GM18858 (cell line): ENCODE data around the gene EYA2.

Experiments used
- ATAC-seq: cut with Tn5 transposase; IDR thresholded peaks from one replicate; pipeline ENCODE4 v1.9.1; 2021; ENCODE audit not compliant: unreplicated experiment

The EYA2 gene

GRCh38 chr20:46977204-46977603 is 82.6 kb downstream of the EYA2 start:
- ATAC-seq = no peak

GRCh38 chr20:46977909-46978588 is 83.4 kb downstream of the EYA2 start:
- no peak for ATAC-seq

- no peak for ATAC-seq
Measured at GRCh38 chr20:46978951-46979491, 84.4 kb downstream of the EYA2 start.

- ATAC-seq = no peak
Measured at GRCh38 chr20:46979603-46980241, 85.1 kb downstream of the EYA2 start.

GRCh38 chr20:46981184-46981583 is 86.5 kb downstream of the EYA2 start:
- ATAC-seq = no peak

- no peak for ATAC-seq
Measured at GRCh38 chr20:46983466-46983865, 88.8 kb downstream of the EYA2 start.

GRCh38 chr20:46984405-46984804 is 89.8 kb downstream of the EYA2 start:
- no peak for ATAC-seq

GRCh38 chr20:46985250-46985649 is 90.6 kb downstream of the EYA2 start:
- ATAC-seq = no peak

- no peak for ATAC-seq
Measured at GRCh38 chr20:46985671-46986070, 91.0 kb downstream of the EYA2 start.

GRCh38 chr20:46987001-46987400 is 92.4 kb downstream of the EYA2 start:
- ATAC-seq = no peak

GRCh38 chr20:46990017-46990595 is 95.5 kb downstream of the EYA2 start:
- no peak for ATAC-seq

GRCh38 chr20:46990596-46991104 is 96.0 kb downstream of the EYA2 start:
- ATAC-seq = no peak

- ATAC-seq = no peak
Measured at GRCh38 chr20:46991168-46991567, 96.5 kb downstream of the EYA2 start.

GRCh38 chr20:46991880-46992639 is 97.4 kb downstream of the EYA2 start:
- no peak for ATAC-seq

- ATAC-seq = no peak
Measured at GRCh38 chr20:46992640-46993035, 98.0 kb downstream of the EYA2 start.

GRCh38 chr20:46993465-46994095 is 98.9 kb downstream of the EYA2 start:
- no peak for ATAC-seq

GRCh38 chr20:46994341-46994740 is 99.7 kb downstream of the EYA2 start:
- ATAC-seq = peak; percentile 88

- no peak for ATAC-seq
Measured at GRCh38 chr20:46995561-46996142, 101.0 kb downstream of the EYA2 start.

- no peak for ATAC-seq
Measured at GRCh38 chr20:46997187-46997586, 102.5 kb downstream of the EYA2 start.

GRCh38 chr20:46998477-46999240 is 104.0 kb downstream of the EYA2 start:
- ATAC-seq = no peak
